K562 (cell line): ENCODE results near the gene OR2S2. TPM values are rescaled to one million over a fixed set of nuclear protein-coding genes. Genes with fewer than 3 reads are reported as not detected.

Experiments used
- CBFA2T3 ChIP-seq: fragments of 450-650 bp; IDR thresholded peaks from 2 replicates; pipeline ENCODE4 v1.6.1; 2017
- CBFB ChIP-seq: sonication (generic); formaldehyde crosslinking; IDR thresholded peaks from 2 replicates; pipeline ENCODE4 v1.4.0; 2020; ENCODE audit warnings: mild to moderate bottlenecking, missing genetic modification reagents
- CHAMP1 ChIP-seq: fragments of 450-650 bp; IDR thresholded peaks from 2 replicates; pipeline ENCODE4 v1.6.1; 2016; ENCODE audit warnings: mild to moderate bottlenecking
- CSDE1 ChIP-seq, 2 experiments: fragments of 450-650 bp; IDR thresholded peaks; 2 replicates each; pipeline ENCODE4 v1.6.1; 2016; ENCODE audit warnings: mild to moderate bottlenecking in 1 of 2
- DACH1 ChIP-seq: fragments of 450-650 bp; IDR thresholded peaks from 2 replicates; pipeline ENCODE4 v1.6.1; 2018; ENCODE audit not compliant: partially characterized antibody
- HNRNPLL ChIP-seq: fragments of 200-400 bp; formaldehyde crosslinking; IDR thresholded peaks from 2 replicates; pipeline ENCODE4 v1.6.1; 2017; ENCODE audit warnings: low read length, low read depth, mild to moderate bottlenecking; ENCODE audit not compliant: poor library complexity, severe bottlenecking
- HSF4 ChIP-seq: fragments of 250-450 bp; sonication (Bioruptor Pico); IDR thresholded peaks from 2 replicates; pipeline ENCODE4 v2.1.2; 2022; ENCODE audit warnings: mild to moderate bottlenecking, moderate library complexity, borderline replicate concordance
- IFI16 ChIP-seq: fragments of 250-450 bp; sonication (Bioruptor Pico); IDR thresholded peaks from 2 replicates; pipeline ENCODE4 v2.1.2; 2022; ENCODE audit warnings: mild to moderate bottlenecking, inconsistent platforms
- LARP7 ChIP-seq: fragments of 450-650 bp; IDR thresholded peaks from 2 replicates; pipeline ENCODE4 v1.6.1; 2016
- LEF1 ChIP-seq: fragments of 450-650 bp; IDR thresholded peaks from 2 replicates; pipeline ENCODE4 v1.6.1; 2016; ENCODE audit warnings: mild to moderate bottlenecking
- NR2C1 ChIP-seq, 2 experiments: fragments of 450-650 bp; IDR thresholded peaks; 2 replicates each; pipeline ENCODE4 v1.6.1; 2017; ENCODE audit warnings: mild to moderate bottlenecking in 2 of 2, antibody characterized with exemption in 1 of 2, inconsistent platforms in 1 of 2, missing compliant biosample characterization in 1 of 2, missing genetic modification characterization in 1 of 2
- PATZ1 ChIP-seq: fragments of 250-450 bp; sonication (Bioruptor Pico); IDR thresholded peaks from 2 replicates; pipeline ENCODE4 v1.5.0; 2020; ENCODE audit warnings: mild to moderate bottlenecking, borderline replicate concordance
- PHB2 ChIP-seq: fragments of 450-650 bp; IDR thresholded peaks from 2 replicates; pipeline ENCODE4 v1.6.1; 2017; ENCODE audit warnings: low read depth
- SIN3A ChIP-seq, 2 experiments: fragments of 150-350 bp in 1 of 2; IDR thresholded peaks; 2 replicates each; pipeline ENCODE4 v1.6.1; 2011 to 2016; ENCODE audit warnings: borderline replicate concordance in 2 of 2, low read depth in 2 of 2, low read length in 2 of 2, mild to moderate bottlenecking in 2 of 2, moderate library complexity in 2 of 2; ENCODE audit not compliant: control insufficient read depth in 1 of 2
- SOX6 ChIP-seq: fragments of 450-650 bp; IDR thresholded peaks from 2 replicates; pipeline ENCODE4 v1.6.1; 2014; ENCODE audit warnings: mild to moderate bottlenecking
- TFAP4 ChIP-seq: sonication (generic); formaldehyde crosslinking; IDR thresholded peaks from 2 replicates; pipeline ENCODE4 v1.8.0; 2022; ENCODE audit warnings: missing genetic modification reagents, mild to moderate bottlenecking, moderate library complexity, borderline replicate concordance
- THRA ChIP-seq: fragments of 450-650 bp; IDR thresholded peaks from 2 replicates; pipeline ENCODE4 v1.6.1; 2017; ENCODE audit warnings: mild to moderate bottlenecking, moderate library complexity
- ZBTB7A ChIP-seq: IDR thresholded peaks from 2 replicates; pipeline ENCODE4 v1.6.1; 2011; ENCODE audit warnings: low read depth, mild to moderate bottlenecking, low read length, moderate library complexity, borderline replicate concordance; ENCODE audit not compliant: control insufficient read depth
- ZNF184 ChIP-seq: sonication (generic); formaldehyde crosslinking; IDR thresholded peaks from 2 replicates; pipeline ENCODE4 v1.5.0; 2020; ENCODE audit warnings: missing genetic modification reagents
- ZNF212 ChIP-seq: fragments of 450-650 bp; formaldehyde crosslinking; IDR thresholded peaks from 2 replicates; pipeline ENCODE4 v1.4.0; 2020; ENCODE audit warnings: mild to moderate bottlenecking
- ZNF280B ChIP-seq: fragments of 250-450 bp; sonication (Bioruptor Pico); IDR thresholded peaks from 2 replicates; pipeline ENCODE4 v1.5.1; 2021; ENCODE audit warnings: mild to moderate bottlenecking
- ZNF354B ChIP-seq: fragments of 250-450 bp; sonication (Bioruptor Pico); IDR thresholded peaks from 2 replicates; pipeline ENCODE4 v1.4.0; 2020
- polyA plus RNA-seq, 8 experiments: library from polyadenylated mRNA; depleted of rRNA in 4 of 8; stranded (reverse) in 5 of 8; unstranded in 3 of 8; fragments of >200 nt; fragmentation: Nextera tagmentation in 2 of 8; fragmentation: Illumina TruSeq in 1 of 8; extraction: Ambion mirVana in 2 of 8; extraction: Trizol in 1 of 8; gene quantifications; 2 replicates each; pipeline versions ENCODE4 v1.2.1 to v1.2.3, GENCODE V29; 2011 to 2014; ENCODE audit warnings: inconsistent platforms in 1 of 8, missing spikeins in 1 of 8
- total RNA-seq, 7 experiments: library from RNA; depleted of rRNA in 6 of 7; stranded (reverse); fragments of >200 nt in 6 of 7; fragmentation: Illumina TruSeq in 2 of 7; extraction: Trizol in 2 of 7; gene quantifications; 2 replicates each; pipeline versions ENCODE4 v1.2.1 to v1.2.3, GENCODE V29; 2011 to 2021; ENCODE audit warnings: low replicate concordance in 1 of 7

Gene OR2S2
- total and polyA plus RNA-seq, 9 of the 15 experiments (the other 6 are each of a cell fraction or from before 2014, with no cell fraction given): not detected

GRCh38 chr9:35914301-35914807, 43.6 kb downstream of the OR2S2 start (continued):
- TF ChIP-seq ZNF354B (CRISPR knock-in tag): no peak
- TF ChIP-seq SIN3A (IDR thresholded peaks at IDR 0.05; ENCODE audit: borderline replicate concordance in 2 of 2, control insufficient read depth in 1 of 2, low read depth in 2 of 2, low read length in 2 of 2): no peak
- TF ChIP-seq PHB2: no peak
- TF ChIP-seq CHAMP1: no peak
- no peak for TF ChIP-seq THRA
- TF ChIP-seq LEF1: peak; percentile 84
- TF ChIP-seq IFI16: no peak
- TF ChIP-seq HNRNPLL: no peak
- TF ChIP-seq ZNF280B (CRISPR knock-in tag): no peak
- no peak for TF ChIP-seq ZBTB7A
- TF ChIP-seq CBFA2T3: peak; percentile 69
- TF ChIP-seq HSF4: no peak
- TF ChIP-seq SOX6: peak; percentile 92
- TF ChIP-seq DACH1: no peak
- TF ChIP-seq PATZ1 (CRISPR knock-in tag): no peak
- TF ChIP-seq CSDE1 (IDR thresholded peaks at IDR 0.05): no peak
- no peak for TF ChIP-seq LARP7
- no peak for TF ChIP-seq ZNF184 (CRISPR knock-in tag)
- TF ChIP-seq NR2C1 (IDR thresholded peaks at IDR 0.05): no peak
- peak; percentile 67 for TF ChIP-seq NR2C1 (tag; IDR thresholded peaks at IDR 0.05)
- TF ChIP-seq TFAP4 (CRISPR knock-in tag): peak; percentile 76; the same call in 1 of the 2 replicates
- no peak for TF ChIP-seq ZNF212
- no peak for TF ChIP-seq CBFB (CRISPR knock-in tag)
